KBM-7 (cell line): ENCODE measurements around the gene CLASP1.
"Not testable (repeated sequence)": the region's sequence is repeated elsewhere in the genome, so short reads cannot be mapped to it uniquely, and the experiment has no call there.

Source experiments
- DNase-seq: peaks from one replicate; pipeline ENCODE4 v3.0.0-alpha.2; 2015
- in situ Hi-C: fragments of 300-500 bp; cut with MboI; formaldehyde crosslinking; loops from 2 replicates; pipeline ENCODE4 v1.14.3; 2020; ENCODE audit warnings: low sequenced_read_pairs, low pct_unique_long_range_greater_than_20kb, mixed read lengths

CLASP1 gene

DNA sequence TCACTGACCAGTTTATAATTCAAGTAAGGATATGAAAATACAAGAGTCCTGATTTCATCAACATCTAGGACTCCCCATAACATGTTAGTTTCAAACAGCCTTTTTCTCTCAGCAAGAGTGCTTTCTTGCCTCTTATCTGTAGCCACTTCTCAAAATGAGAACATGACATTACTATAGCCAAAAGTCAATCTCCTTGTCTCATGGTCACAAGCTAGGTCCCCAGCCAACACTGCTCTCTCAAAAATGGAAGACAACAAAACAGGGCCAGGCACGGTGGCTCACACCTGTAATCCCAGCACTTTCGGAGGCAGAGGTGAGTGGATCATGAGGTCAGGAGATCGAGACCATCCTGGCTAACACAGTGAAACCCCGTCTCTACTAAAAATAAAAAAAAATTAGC lies 15.8 kb downstream of the CLASP1 start:
- in situ Hi-C loops = no loop called here
- no peak for DNase-seq

DNA sequence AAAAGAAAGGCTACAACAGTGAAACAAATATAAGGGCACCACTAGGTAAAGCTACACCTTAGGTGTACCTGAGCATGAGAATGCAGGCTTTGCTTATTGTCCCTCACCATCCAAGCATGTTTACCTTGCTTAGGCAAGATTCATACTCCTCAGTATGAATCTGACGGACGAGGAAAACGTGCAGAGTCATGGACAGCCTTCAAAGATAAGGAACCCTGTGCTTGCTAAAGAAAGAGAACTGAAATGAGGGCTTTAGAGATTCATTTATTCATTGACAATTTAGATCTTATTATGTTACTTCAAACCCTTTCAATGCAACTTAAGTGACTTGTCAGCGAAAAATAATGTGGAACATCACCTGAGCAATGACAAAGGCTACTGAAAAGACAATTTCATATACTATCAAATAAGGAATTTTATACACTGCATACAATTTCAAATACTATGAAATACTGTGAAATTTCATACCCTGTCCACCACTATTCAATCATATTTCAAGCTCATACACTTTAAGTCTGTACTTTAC lies 21.7 kb downstream of the CLASP1 start:
- DNase-seq = no peak
- in situ Hi-C loops = no loop called here

DNA sequence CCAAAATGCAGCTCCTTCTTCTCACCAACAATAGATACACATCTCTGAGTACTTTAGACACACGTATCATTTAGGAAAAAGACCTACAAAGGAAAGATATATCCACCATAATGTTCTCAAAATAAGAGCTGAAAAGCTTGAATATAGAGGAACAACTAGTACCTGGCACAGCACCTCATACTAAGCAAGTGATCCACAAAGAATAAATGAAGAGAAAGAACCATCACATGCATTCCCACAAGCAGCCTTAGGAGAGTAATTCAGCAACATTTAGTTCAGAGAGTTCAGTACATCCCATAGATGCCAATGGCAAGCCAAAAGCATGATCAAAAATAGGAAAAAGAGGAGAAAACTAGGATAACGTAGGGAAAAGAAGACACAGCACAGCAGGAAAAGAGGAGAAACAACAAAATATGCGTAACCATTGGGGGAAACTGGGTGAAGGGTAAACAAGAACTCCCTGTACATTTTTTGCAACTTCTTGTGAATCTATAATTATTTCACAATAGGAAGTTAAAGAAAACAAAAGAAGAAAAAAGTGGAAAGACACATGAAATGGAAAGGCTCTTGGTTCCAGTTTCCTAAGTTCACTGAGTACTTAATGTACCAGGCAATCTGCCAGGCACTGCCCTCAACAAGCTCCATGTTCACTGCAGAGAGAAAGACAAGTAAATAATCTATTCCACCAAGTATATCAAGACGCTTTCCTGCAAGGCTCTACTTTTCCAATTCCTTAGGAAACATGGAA lies 22.3 kb downstream of the CLASP1 start:
- no peak for DNase-seq
- in situ Hi-C loops = no loop called here

DNA sequence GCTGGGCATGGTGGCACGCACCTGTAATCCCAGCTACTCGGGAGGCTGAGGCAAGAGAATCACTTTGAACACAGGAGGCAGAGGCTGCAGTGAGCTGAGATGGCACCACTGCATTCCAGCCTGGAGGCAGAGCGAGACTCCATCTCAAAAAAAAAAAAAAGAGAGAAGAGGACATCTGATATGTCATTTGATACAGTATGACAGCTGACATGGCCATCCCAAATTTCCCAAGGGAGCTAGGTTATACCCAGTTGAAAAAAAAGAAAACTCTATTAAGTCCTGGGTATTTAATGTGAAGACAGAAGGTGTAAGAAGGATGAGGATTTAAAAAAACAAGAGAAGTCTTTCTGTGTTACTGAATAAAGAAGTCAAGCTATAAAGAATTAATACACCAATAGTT lies 23.3 kb downstream of the CLASP1 start:
- in situ Hi-C loops = no loop called here
- no peak for DNase-seq

DNA sequence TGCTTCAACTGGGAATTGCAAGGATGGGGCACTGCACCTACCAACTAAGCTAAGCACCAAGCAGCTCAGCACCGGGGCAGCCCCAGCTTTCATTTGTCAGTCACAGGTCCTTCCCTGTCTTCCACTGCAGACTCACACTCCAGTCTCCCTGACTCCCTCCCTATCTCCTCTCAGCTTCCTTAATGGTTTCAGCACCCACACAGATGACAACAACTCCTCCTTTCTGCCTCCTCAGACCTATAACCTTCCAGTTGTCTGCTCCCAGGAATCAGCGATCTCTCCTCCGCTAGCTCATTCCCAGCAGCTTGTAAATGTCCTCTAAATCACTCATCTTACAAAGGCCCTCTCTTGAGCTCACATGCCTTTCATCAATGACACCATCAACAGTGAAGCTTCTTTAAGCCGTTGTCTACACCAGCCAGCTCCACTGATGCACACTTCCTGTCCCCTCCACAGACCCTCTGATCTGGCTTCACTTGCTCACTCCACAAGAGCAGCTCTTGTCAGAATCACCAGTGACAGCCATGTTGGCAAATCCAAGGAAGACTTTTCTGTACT lies 32.1 kb downstream of the CLASP1 start:
- in situ Hi-C loops = no loop called here

DNA sequence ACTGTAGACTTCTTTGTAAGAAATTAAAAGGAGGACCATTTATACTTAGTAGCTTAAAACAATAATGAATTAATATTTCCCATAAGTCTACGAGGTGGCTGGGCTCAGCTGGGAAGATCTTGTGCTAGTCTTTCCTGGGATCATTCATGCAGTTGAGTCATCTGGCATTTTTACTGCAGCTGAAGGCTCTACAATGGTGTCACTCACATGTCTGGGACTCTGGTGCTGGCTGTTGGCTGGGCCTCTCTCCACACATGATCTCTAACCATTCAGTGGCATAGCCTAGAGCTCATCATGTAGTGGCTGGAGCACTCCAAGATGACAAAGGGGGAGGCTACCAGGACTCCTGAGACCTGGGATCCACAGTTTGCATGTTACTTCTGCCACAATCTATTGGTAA lies 35.5 kb downstream of the CLASP1 start:
- in situ Hi-C loops = no loop called here
- no peak for DNase-seq

More for the DNA sequence above, 32.1 kb downstream of the CLASP1 start:
- peak; percentile 53 for DNase-seq

DNA sequence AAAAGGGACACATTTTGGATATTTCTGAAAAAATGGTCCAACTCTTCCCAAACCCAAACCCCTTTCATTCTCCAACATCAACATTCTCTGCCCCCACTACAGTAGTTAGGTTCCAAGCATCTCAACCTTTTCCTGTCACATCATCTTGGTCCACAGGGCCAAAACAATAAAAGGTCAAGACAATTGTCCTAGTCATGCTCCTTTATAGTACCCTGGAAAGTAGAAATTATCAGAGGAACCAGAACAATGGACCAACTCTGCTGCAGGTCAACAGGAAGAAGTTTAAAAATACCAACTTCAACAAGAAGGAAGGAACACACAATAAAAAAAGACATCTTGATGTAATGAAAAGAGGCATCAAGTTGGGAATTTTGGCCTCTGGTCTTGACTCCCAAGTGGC lies 36.1 kb downstream of the CLASP1 start:
- in situ Hi-C loops = no loop called here
- no peak for DNase-seq

DNA sequence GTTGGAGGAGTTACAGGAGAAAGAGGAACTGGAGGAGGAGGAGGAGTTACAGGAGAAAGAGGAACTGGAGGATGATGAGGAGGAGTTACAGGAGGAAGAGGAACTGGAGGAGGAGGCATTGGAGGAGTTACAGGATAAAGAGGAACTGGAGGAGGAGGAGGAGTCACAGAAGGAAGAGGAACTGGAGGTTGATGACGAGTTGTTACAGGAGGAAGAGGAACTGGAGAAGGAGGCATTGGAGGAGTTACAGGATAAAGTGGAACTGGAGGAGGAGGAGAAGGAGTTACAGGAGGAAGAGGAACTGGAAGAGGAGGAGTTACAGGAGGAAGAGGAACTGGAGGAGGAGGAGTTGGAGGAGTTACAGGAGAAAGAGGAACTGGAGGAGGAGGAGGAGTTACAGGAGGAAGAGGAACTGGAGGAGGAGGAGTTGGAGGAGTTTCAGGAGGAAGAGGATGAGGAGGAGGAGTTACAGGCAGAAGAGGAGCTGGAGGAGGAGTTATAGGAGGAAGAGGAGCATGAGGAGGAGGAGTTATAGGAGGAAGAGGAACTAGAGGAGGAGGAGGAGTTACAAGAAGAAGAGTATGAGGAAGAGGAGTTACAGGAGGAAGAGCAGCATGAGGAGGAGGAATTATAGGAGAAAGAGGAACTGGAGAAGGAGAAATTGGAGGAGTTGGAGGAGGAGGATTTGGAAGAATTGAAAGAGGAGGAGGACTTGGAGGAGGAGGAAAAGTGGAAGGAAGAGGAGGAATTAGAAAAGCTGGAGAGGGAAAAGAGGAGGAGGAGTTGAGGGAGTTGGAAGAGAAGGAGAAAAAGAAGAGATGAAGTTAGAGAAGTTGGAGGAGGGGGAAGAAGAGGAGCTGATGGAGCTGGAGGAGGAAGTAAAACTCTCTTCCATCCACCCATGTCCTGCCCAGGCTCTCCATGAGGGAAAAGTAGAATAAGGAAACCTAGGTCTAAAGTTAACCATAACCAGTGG lies 37.2 kb downstream of the CLASP1 start:
- peak; percentile 94 for DNase-seq

DNA sequence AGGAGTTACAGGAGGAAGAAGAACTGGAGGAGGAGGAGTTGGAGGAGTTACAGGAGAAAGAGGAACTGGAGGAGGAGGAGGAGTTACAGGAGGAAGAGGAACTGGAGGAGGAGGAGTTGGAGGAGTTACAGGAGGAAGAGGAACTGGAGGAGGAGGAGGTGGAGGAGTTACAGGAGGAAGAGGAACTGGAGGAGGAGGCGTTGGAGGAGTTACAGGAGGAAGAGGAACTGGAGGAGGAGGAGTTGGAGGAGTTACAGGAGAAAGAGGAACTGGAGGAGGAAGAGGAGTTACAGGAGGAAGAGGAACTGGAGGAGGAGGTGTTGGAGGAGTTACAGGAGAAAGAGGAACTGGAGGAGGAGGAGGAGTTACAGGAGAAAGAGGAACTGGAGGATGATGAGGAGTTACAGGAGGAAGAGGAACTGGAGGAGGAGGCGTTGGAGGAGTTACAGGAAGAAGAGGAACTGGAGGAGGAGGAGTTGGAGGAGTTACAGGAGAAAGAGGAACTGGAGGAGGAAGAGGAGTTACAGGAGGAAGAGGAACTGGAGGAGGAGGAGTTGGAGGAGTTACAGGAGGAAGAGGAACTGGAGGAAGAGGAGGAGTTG lies 38.1 kb downstream of the CLASP1 start:
- DNase-seq = peak; percentile 68
- in situ Hi-C loops = not testable (repeated sequence)

More for the DNA sequence above, 37.2 kb downstream of the CLASP1 start:
- in situ Hi-C loops = no loop called here

DNA sequence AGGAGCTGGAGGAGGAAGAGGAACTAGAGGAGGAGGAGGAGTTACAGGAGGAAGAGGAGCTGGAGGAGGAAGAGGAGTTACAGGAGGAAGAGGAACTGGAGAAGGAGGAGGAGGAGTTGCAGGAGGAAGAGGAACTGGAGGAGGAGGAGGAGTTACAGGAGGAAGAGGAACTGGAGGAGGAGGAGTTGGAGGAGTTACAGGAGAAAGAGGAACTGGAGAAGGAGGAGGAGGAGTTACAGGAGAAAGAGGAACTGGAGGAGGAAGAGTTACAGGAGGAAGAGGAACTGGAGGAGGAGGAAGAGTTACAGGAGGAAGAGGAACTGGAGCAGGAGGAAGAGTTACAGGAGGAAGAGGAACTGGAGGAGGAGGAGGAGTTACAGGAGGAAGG lies 38.8 kb downstream of the CLASP1 start:
- DNase-seq = peak; percentile 47
- in situ Hi-C loops = not testable (repeated sequence)

DNA sequence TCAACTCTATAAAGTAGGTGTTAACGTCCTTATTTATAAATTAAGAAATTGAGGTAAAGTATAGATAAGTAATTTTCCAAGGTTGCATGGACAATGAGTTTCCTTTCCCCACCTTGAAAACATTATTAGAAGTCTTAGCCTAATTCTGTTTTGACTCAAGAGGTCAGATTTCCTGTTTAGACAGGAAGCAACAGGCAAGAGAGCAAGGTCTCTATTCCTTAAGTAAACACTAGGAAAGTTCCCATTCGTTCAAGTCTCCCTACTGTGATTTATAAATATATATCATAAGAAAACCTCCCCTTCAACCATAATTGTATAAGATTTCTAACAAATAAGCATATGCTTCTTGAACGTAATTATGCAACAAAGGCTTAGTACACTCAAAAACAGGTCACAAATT lies 40.3 kb downstream of the CLASP1 start:
- in situ Hi-C loops = no loop called here
- DNase-seq = no peak

DNA sequence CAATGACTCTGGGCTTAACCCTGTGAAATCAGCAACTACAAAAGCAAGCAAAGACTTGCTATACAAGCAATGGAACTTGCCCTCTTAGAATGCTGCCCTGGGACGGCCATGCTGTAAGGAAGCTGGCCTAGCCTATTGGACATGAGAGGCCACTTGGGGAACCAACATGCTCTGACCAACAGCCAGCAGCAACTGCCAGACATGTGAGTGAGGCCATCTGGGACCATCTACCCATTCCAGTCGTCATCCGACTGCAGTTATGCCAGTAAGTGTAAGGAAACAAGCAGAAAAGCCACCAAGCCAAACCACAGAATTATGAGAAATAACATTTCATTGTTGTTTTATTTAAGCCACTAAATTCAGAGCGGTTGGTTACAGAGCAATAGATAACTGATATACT lies 40.9 kb downstream of the CLASP1 start:
- in situ Hi-C loops = no loop called here
- no peak for DNase-seq

DNA sequence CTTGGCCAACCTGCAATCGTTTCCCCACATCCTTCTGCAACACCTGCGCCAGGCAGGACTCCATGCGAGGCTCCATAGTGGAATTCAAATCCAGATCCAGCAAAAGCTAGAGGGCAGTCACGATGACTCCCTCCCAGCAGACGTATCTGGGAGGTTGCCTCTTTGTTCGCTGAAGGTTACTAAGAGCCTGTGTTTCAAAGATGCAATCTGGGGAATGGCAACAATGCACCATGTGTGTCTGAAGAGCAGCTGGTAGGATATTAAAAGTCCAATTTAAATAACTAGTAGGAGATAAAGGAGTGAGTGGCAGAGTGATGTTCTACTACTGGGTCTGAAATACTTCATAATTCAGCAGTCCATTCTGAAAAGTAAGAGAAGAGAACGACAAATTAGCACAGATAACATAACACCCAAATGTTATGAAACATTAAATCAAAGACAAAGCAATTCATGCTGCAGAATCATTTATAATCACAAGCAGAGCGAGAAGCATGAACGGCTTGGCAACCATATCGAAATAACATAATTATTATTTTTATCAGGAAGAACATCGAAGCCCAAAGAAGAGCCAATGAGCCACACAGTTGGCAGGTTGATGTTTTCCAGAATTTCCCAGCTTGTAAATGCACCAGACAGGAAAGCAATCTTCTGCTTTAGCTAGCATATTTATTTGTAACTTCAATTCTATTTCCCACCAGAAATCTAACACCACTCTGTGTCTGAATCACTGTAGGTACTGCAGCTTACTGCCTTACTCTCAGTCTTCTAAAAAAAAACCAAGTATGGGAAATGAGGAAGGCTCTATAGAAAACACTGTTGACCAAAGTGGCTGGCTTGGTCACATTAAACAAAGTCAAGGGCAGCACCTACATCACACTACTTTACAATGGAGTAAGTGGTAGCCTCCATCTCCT lies 43.2 kb downstream of the CLASP1 start:
- DNase-seq = no peak
- in situ Hi-C loops = no loop called here

DNA sequence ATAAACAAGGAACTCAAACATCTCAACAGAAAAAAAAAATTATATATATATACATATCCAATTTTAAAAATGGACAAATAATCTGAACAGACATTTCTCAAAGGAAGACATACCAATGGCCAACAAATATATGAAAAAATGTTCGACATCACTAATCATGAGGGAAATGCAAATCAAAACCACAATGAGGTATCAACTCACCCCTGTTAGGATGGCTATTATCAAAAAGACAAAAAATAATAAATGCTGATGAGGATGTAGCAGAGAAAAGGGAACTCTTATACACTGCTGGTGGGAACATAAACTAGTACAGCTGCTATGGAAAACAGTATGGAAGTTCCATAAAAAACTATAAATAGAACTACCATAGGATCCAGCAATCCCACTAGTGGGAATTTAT lies 46.1 kb downstream of the CLASP1 start:
- no peak for DNase-seq
- in situ Hi-C loops = no loop called here

DNA sequence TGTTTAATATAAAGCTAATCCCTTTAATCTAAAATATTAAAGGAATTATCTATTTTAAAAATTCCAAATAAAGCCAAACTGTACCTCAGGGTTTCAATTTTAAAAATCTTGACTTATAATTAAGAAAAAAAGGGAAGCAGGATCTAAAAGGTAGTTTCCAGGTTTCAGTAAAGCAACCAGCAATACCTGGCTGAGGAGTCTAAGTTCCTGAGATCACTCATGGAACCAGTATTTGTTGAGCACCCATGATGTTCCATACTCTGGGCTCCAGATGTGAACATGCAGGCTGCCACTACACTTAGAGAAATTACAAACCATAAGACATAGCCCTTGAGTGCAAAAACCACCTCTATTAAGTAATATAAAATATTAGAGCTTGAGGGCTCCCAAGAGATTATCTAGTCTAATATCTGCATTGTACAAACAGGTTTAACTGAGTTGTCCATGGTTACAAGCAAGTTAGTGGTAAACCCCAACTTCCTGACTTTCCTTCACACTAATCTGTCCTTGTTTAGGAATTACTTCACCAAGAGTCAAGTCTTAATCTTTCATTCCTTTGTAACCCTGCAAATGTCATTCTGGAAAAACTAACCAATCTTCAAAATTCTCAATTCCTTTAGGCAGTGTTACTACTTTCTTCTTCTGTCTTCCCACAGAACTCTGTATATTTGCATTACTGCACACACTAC lies 49.2 kb downstream of the CLASP1 start:
- in situ Hi-C loops = no loop called here
- DNase-seq = no peak

DNA sequence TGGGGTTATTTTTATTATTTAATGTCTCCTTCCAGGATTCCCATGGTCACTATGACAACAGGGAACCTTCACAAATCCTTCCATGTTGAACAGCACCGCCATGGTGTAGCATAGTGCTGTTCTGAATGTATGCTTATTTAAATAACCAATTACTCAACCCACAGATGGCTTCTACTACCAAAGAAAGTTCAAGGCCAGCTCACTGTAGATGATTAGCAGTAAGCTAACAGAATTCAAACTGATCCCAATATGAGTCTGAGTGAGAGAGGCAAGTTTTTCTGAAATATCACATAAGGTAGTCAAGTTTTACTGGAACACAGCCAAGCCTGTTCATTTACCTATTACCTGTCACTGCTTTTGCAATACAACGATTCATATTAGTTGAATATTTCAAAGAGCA lies 51.2 kb downstream of the CLASP1 start:
- in situ Hi-C loops = no loop called here
- DNase-seq = no peak

DNA sequence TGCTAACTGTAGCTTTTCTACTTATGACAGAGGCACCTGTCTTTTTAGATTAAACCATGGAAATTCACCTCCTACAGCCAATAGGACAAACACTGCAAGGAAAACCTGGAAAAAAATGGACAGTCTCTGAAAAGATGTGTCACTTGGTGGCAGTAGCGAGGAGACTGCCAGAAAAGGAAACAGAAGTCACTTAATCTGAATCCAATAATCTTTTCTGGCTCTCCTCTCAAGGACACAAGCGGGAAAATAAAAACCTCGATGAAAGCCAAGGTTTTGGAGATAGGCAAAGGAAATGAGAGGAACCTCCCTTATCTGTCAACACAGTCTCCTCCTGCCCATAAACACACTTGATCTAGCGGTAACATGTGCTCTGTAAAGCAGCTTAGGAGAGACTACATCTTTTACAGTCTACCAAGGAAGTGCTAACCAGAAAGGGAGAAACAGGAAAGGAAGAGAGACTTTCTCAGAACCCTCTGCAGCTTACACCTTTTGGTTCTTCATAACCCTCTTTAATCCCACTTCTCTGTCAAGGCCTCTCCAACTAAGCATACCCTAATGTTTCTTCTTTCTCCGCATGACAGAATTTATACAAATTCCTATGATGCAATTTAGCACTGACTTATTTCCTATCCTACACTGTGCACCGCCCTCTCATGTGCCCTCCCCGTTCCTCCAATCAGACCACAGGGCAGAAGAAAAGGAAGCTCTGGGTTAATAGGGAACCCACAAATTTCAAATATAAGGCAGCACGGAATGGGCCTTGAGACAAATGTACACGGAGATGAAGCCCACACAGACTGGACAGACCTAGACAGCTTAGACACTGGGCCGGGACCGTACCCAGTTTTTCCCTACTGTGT lies 52.8 kb downstream of the CLASP1 start:
- DNase-seq = peak; percentile 89
- in situ Hi-C loops = no loop called here
